ENCODE measurements around the gene HDAC7. TPM values are rescaled to one million over a fixed set of nuclear protein-coding genes. Genes with fewer than 3 reads are reported as not detected.

Gene HDAC7
- total RNA-seq, 1 donor from 2014 or later: 31.7 TPM

DNA sequence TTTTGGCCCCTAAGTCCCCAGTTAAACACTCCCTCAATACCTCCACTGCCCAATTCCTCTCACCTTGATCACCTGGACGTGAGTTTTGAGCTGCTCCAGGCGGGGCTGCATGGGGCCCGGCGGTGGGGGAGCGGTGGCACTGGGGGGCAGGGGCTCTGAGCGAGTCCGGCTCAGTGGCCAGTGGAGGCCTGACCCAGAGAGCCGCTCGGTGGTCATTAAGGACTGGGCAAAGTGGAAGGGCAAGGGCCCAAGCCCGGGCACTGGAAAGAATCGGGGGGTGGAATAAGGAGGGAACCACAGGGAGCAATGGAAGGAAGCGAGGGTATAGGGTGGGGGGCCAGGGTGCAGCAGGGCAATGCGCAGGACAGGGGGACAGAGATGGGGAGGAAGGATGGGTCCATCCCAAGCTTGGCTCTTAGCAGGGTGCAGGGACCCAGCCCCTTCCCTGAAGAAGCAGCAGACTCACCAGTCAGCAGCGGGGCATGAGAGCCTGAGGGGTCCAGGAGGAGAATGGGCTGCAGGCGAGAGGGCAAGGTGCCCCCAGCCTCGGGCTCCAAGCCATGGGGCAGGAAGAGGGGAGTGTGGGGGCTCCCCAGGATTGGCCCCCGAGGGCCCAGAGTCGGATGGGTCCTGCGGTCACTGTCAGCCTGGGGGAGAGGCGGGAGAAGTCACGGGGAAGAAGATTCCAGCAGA, 24.4 kb downstream of the HDAC7 start:
- no peak for DNase-seq (ENCODE audit: low read depth in 2 of 2)

DNA sequence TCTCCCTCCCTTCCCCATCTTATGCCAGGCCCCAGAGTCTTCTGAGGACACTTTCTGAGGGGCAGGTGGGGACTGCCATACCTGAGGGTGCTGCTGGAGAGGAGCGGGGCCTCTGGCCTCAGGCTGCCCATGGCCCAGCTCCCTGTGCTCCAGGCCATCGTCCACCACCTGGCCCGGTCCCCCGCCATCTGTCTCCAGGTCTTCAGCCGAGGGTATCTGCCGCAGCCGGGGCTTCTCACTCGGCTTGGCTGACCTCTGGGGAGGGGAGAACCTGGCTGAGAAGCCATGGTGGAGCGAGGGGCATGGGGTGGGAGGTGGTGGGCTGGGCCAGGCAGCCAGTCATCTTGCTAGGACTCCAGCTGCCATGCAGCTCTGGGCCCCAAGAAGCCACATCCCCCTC, 25.0 kb downstream of the HDAC7 start:
- DNase-seq (ENCODE audit: low read depth in 2 of 2): no peak

DNA sequence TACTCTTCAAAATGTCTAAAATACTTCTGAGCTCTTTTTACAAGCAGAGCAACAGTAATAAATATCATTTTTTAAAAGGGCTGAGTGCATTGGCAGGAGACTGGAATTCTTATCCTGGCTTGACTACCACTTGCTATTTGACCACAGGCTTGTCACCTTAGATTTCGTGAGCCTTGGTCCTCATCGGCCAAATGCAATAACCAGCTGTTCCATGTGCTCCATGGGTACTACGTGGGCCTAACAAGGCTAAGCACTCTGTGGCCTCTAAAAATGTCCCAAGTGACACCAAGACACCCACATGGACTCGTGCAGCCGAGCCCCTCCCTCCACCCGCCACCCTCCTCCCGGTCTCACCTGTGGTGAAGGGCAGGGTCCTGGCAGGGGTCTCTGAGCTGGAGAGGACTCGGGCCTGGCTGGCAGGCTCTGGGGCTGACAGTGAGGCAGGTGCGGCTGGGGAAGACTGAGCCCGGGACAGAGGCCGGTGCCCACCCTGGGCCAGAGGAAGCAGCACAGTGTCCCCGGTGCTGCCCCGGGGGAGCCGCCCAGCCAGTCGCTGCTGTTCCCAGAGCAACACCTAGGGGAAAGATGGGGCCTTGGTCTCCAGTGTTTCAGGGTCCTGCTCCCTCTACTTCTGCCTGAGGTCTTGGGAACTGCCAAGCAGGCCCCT, 26.6 kb downstream of the HDAC7 start:
- no peak for DNase-seq (ENCODE audit: low read depth in 2 of 2)

DNA sequence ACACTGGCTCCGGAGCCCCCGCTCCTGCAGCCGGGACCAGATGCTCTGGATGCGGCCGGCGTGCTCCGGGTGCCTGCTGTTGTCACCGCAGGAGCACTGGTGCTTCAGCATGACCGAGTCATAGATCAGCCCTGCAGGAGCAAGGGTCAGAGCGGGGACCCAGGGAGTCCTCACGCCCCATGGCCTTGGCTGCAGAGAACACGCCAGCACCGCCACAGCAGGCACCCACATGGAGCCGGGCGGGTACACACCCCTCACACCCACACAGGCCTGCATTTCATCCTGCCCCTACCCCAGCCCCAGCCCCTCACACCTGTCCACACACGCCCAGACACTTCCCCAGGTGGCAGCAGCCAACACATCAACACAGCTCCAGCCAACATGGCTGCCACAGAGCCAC, 27.8 kb downstream of the HDAC7 start:
- no peak for DNase-seq (ENCODE audit: low read depth in 2 of 2)

DNA sequence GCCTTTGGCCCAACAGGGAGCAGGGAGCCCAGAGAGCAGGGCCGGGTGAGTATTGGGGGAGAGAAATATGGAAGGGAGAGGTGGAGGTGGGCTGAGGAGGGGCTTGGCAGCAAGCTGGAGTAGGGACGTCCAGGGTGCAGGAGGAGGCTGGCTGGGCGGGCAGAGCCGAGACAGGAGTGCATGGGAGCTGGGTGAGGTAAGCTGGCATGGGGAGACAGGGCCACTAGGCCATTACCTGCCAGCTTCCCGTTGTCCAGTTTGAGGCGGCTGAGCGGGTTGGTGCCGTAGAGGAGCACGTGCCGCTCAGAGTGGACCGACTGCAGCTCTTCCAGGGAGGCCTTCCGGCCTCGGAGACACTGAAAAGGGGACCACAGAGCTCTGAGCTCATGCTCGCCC, 28.4 kb downstream of the HDAC7 start:
- no peak for DNase-seq (ENCODE audit: low read depth in 2 of 2)

DNA sequence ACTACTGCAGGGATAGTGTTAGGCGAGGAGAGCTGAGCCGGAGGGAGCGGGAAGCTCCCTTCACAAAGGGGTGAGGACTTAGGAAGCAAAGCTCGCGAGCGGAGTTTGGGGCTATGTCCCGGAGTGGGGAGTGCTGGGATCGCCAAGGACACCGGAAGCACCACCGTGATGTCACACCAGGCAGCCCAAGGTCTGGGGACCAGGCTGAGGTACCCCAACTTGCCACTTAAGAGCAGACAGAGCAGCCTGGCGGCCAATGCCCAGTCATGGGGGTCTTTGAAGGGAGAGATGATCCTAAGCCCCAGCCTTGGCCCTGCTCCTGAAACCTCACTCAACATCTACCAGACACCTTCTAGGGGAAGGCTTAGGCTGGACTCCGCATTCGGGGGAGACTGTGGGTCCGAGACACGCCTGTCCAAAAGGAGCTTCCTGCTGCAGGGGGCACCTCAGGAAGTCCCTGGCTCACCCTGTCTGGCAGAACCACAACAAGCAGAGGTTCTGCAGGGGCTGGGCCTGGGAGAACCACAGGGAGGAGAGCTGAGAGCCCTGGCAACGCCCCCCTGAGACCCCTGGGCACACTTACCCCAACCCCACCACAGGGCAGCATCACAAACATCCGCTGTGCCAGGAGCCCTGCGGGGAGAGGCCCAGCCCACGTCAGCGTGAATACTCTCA, 28.9 kb downstream of the HDAC7 start:
- no peak for DNase-seq (ENCODE audit: low read depth in 2 of 2)

DNA sequence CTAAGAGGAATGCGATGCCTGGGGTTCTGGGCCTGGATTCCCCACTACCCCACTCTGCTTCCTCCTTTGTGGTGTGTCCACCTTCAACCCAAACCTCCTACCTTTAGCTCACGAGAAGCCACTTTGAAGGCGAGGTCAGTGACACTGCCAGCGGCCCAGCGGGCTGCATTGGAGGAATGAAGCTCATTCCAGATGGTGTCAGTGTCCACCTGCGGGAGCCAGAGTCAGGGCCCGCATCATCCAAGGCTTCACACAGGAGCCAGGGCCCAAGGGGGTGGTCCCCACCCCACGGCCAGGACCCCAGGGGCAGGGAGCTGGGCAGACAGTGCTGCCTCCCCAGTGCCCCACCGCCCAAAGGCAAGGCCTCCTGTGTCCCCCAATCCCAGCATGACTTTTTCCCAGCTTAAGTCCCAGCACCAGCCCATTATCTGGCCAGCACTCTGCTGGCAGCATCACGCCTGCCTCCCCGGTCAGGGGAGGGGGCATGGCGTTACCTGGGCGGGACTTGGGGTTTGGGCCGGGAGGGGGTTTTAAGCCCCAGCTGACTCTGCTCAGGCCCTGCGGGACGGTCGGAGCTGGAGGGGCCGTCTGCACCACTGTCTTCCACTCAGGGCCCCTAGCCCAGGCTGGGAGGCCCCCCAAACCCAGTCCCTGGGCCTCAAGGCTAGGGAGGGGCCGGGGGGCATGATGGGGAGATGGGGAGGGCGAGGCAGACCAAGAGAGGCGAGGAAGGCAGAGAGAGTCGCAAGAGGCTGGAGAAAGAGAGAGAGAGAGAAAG, 29.8 kb downstream of the HDAC7 start:
- DNase-seq (ENCODE audit: low read depth in 2 of 2): no peak

DNA sequence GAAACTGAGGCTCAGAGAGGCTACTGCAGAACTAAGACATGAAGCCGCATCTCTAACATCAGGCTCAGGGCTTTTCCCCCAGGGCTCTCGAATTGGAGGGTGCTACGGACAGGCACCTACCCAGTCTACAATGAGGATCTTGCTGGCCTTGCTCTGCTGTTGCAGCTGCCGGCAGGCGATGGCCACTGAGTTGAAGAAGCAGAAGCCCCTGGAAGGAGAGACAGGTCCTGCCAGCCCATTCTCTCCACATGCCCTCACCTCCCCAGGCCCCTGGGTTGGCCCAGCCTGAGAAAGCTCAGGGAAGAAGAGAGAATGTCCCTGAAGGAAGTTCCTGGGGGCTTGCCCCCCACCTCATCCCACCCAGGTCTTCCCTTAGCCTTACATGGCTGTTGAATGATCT, 30.6 kb downstream of the HDAC7 start:
- no peak for DNase-seq (ENCODE audit: low read depth in 2 of 2)

DNA sequence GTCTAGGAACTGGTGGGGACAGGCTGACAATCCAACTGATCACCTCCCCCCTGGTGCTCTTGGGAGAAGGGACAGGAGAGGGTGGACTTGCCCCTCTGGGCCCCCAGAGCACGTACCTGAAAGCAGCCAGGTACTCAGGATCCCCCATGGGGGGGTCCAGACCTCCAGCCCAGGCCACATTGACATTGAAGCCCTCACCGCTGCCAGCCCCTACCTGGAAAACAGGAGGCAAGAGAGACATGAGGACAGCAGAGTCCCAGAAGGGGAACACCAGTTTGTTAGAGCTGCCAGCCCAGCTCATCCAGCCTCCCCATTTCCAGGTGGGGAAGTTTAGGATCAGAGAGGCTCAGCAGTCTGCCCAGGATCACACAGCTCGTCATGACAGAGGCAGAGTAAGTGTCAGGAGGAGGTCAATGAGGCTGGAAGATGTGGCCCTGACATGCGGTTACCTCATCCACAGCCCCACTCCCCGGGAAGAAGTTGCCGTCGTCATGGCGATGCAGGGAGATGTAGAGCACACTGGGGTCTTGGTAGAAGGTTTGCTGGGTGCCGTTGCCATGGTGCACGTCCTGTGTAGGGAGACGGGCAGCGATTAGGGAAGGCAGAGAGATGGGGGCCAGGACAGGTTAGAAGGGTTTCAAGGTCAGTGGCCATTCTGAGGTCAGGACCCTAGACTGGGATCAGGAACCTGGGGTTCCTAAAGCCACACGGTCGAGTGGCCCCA, 31.9 kb downstream of the HDAC7 start:
- no peak for DNase-seq (ENCODE audit: low read depth in 2 of 2)

DNA sequence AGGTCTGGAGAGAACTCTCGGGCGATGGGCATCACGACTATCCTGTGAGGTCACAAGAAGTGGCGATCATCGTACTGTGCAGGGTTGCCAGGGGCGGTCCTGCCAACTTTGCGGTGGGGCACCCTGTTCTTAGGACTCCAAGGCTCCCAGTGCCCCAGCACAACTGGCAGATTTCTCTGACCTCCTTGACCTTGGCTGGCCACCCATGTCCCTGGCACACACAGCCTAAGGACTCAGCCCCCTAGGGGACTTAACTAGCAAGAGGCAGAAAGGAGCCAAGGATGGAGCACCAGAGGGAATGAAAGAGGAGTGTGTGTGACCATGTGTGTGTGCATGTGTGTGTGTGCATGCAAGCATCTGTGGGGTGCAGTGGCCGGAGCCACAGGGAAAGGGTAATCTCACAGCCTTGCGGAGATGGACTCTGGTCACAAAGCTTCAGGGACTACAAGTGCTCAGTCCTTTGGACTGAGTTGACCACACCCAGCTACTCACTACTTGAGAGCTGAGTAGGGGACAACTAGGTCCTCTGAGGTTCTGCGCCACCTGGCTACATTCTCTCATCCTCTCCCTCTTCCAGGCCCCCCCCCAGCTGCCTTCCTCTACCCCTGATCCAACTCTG, 32.9 kb downstream of the HDAC7 start:
- DNase-seq (ENCODE audit: low read depth in 2 of 2): no peak

DNA sequence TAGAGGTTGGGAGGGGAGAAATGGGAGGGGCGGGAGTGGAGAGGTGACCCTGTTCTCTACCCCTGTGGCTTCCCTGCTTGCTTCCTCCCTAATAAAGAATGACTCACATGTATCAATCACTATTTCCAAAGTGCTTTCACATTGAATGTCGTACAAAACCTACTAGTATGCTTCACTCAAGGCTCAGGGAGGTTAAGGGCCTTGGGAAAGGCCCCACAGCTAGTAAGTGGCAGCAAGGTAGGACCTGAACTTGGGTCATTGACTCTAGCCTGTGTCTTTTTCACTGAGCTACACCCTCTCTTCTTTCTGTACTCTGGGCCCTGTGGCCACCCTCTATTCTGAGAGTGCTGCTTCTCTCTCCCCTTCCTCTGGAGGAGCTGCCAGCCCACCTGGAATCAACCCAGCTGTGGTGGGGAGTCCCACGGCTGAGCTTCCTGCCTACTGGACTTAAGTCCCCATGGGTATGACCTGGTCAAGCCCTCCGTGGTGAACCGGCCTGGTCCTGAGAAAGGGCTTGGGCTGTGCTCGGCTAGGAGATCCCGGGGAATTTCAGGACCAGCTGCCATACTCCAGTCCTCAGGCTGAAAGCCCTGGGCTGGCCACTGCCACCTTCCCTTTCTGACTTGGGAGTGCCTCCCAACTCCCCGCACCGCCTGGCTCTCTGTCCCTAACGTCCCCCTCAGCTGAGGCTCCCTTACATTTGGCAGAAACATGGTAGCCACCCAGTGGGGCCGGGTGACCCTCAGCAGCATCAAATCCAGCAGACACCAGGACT, 33.6 kb downstream of the HDAC7 start:
- DNase-seq (ENCODE audit: low read depth in 2 of 2): no peak

DNA sequence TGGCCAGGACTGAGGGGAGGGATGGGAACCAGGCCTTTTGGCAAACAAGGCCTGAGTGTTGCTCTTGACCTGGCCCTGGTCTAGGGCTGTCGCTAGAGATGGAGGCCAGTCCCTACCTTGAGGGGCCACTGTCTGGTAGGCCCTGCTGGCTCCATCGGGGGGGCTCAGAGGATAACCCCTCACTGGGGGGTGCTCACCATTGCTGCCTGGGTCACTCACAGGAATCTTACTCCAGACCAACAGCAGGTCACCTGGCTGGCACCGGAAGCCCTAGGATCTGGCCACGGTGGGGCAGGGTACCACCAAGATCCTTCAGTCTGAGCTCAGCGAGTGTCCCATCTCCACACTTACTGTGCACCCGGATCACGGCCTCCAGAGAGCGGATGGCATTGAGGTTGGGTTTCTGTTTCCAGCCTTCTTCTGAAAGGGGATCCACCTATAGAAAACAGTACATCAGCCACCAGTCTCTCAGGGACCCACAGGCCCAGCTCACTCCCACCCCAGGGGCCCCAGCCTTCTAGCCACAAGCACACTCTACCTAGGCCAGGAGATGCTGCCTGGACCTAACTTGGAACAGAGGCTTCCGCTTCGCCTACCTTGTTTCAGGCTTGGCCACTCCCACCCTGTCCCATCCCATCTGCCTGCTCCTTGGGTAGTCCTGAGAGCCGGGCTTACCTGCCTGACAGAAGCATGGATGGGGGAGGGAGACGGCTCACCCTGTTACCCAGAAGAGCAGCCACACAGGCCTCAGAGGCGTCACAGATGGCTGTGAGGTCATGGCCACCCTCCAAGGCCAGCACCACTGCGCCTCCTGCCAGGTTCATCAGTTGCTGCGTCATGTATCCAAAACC, 34.4 kb downstream of the HDAC7 start:
- no peak for DNase-seq (ENCODE audit: low read depth in 2 of 2)

DNA sequence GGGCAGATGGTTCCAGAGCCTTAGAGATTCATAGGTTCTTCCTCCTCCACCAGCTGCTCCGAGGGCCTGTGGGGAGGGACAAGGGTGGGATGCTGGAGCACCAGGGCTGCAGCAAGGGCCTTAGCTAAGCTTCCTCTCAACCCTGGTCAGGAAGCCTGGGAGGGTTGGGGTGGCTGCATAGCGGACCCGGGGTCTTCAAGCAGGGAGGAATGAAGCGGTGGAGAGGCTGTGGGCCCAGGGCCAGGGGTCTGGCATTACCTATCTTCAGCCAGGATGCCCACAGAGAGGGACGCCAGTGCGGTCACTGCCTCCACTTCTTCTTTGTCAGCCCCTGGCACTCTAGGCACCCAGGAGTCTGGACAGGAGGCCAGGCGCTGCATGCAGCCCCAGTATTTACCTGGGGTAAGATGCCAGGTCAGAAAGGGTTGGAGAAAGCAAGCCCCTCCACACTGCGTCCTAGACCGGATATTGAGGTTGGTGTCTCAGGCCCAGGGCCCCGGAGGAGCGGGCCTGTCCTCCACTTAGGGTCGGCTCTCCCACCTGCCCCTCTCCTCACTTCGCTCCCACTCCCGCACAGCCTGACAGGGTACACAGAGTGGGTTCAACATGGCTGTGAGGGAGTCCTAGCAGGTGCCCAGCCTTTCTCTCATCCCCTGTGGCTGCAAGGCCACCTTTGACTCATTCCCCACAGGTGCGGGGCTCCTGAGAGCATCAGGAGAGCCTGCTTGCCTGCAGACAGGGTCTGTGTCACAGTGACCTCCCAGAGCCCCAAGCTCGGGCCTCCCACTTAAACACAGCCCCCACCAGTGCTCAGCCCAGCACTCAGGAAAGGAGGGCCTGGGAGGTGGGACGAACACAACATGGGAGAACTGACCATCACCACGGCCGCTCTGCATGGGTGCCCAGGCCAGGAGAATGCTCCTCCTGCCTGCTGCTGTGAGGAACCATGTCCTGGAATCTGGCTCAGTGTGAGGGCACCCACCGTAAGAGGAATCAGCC, 35.6 kb downstream of the HDAC7 start:
- DNase-seq (ENCODE audit: low read depth in 2 of 2): no peak

DNA sequence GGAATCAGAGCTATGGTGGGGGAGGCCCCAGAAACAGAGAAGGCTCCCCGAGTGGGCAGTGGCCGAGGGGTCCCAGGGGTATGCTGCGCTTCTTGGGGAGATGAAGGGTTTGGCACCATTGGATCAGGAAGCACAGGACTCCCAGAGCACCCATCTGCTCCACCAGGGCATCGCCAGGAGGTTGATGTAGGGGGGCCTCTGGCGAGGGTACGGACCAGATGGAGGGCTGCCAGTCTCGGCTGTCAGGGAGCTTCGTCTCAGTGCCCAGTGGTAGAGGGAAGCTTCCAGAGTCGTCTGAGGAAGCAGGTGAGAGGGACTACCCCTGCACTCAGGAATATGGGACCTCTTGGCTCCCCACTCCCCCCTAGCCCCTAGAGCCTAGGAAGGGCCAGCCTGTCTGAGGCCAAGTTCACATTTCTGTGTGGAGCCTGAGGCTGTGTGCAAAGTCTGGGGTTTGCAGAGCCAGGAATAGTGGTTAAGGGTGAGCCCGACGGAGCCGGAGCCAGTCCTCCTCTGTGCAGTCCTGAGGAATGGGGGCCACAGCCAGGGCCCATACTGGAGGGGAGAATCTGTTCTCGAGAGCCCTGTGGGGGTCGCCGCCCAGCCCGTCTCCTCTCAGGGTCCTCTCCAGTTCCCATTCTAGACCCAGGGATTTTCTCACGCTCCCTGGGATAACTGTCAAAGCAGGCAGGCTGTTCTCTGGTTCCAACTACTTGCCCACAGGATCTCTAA, 36.5 kb downstream of the HDAC7 start:
- DNase-seq (ENCODE audit: low read depth in 2 of 2): no peak

DNA sequence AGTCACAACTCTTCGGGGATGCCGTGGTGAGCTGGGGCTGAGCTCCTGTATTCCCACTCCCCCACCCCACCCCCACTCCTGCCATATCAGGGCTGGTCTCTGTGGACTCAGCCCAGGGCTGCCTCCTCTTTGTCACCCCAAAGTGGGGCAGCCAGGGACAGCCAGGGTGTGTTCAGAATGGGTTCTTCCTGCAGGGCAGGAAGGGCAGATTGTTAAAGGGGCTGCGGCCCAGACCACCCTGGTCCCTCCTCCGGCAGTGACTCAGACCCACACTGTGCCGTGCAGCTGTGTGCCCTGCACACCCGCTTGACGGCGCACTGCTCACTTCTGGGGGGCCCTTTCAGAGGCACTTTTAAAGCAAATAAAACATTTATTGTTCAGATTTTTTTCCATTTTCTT, 37.3 kb downstream of the HDAC7 start:
- peak in 1 of 2 donors; percentile 63 for DNase-seq (ENCODE audit: low read depth in 2 of 2)

DNA sequence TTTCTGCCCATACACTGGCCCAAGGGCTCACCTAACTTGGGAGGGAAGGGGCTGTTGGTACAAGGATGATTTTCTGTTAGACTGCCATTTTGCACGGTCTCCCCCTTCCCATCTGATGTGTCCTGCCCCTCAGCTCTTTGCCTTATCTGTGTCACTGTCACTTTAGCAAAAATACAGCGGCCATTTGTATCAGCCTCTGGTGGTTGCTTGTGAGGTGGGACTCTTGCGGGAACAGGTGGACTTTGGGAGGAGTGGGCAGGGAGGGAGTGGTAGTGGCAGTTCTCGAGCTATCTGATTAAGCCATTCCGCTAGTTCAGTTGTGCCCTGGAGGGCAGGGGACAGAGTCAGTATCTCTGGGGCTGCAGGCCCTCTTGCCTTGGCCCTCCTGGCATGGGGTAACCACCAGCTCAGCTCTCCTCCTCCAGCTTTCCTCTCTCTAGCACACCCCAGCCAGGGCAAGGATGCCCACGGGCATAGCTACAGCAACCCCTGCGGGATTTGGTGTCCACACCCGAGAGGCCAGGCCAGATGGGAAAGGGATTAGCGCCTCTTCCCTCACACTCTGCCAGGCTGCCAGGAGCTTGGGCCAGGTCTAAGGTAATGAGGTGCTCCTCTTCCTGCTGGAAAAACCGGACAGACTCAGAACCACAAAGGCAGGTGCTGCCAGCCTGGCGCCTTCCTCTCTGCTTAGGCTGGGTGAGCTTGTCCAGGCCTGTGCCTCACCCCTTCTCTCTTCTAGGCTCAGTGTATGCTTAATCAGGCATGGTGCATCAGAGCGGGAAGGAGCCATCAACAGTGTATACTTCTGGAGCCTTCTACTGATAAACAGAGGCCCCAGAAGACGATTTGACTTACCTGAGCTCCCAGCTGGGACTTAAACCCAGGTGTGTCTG, 38.0 kb downstream of the HDAC7 start:
- no peak for DNase-seq (ENCODE audit: low read depth in 2 of 2)
